Thyroid gland (tissue), 4 donors: ENCODE measurements around the gene PIGV.

Experiments
- CTCF ChIP-seq, 6 experiments: fragments of 200-600 bp in 3 of 6; fragments of 450-650 bp in 3 of 6; sonication (generic) in 3 of 6; IDR thresholded peaks; one replicate each; pipeline ENCODE4 v1.5.1; 2016 to 2019; ENCODE audit warnings: antibody characterized with exemption in 6 of 6, mild to moderate bottlenecking in 2 of 6, inconsistent platforms in 1 of 6, moderate library complexity in 1 of 6
- POLR2A ChIP-seq, 2 donors: fragments of 450-650 bp; IDR thresholded peaks; one replicate each; pipeline ENCODE4 v1.6.1; 2017; ENCODE audit warnings: antibody characterized with exemption in 2 of 2, mild to moderate bottlenecking in 2 of 2, moderate library complexity in 1 of 2

GRCh38 chr1:26799479-26800142, 11.9 kb downstream of the PIGV start:
- TF ChIP-seq CTCF (IDR thresholded peaks at IDR 0.05) (no peak), POLR2A (IDR thresholded peaks at IDR 0.05) (no peak)
